ENCODE data around the gene SPTBN5.

SPTBN5 gene

GRCh38 chr15:41913256-41913655 is 19.4 kb upstream of the SPTBN5 start:
- Histone ChIP-seq H2AFZ (ENCODE audit: low read depth, low read length) (no peak overlapping the region), H3K79me2 (ENCODE audit: low read length) (no peaks in the 10 kb centered on the region), H4K20me1 (ENCODE audit: insufficient read depth, low read length) (no peaks in the 10 kb centered on the region), H3K36me3 (replicated peaks; ENCODE audit: low read depth, low read length) (peaks cover 20% of the 10 kb centered on the region), H3K4me1 (ENCODE audit: low read length) (no peaks in the 10 kb centered on the region), H3K4me3 (ENCODE audit: low read length) (no peak overlapping the region), H3K27me3 (ENCODE audit: low read depth, low read length) (no peaks in the 10 kb centered on the region), H3K9ac (ENCODE audit: low read length) (no peak overlapping the region), H3K27ac (ENCODE audit: low read length) (no peak overlapping the region), H3K9me3 (ENCODE audit: insufficient read depth, low read length) (no peaks in the 10 kb centered on the region), H3K4me2 (ENCODE audit: low read length) (no peak overlapping the region)
- no peak for TF ChIP-seq EZH2phosphoT487 (IDR thresholded peaks at IDR 0.05; ENCODE audit: low read depth)

- no peaks in the 10 kb centered on the region for H3K4me1 ChIP-seq (ENCODE audit: low read length)
- H3K9me3 ChIP-seq (ENCODE audit: insufficient read depth, low read length) = no peaks in the 10 kb centered on the region
- no peaks in the 10 kb centered on the region for H4K20me1 ChIP-seq (ENCODE audit: insufficient read depth, low read length)
- peaks cover 27% of the 10 kb centered on the region for H3K36me3 ChIP-seq (replicated peaks; ENCODE audit: low read depth, low read length)
- no peak overlapping the region for H3K4me2 ChIP-seq (ENCODE audit: low read length)
- H3K79me2 ChIP-seq (ENCODE audit: low read length) = no peaks in the 10 kb centered on the region
- no peak overlapping the region for H3K27ac ChIP-seq (ENCODE audit: low read length)
- H3K4me3 ChIP-seq (ENCODE audit: low read length) = no peak overlapping the region
- TF ChIP-seq EZH2phosphoT487 (IDR thresholded peaks at IDR 0.05; ENCODE audit: low read depth) = no peak
- TF ChIP-seq, protein P1, sequence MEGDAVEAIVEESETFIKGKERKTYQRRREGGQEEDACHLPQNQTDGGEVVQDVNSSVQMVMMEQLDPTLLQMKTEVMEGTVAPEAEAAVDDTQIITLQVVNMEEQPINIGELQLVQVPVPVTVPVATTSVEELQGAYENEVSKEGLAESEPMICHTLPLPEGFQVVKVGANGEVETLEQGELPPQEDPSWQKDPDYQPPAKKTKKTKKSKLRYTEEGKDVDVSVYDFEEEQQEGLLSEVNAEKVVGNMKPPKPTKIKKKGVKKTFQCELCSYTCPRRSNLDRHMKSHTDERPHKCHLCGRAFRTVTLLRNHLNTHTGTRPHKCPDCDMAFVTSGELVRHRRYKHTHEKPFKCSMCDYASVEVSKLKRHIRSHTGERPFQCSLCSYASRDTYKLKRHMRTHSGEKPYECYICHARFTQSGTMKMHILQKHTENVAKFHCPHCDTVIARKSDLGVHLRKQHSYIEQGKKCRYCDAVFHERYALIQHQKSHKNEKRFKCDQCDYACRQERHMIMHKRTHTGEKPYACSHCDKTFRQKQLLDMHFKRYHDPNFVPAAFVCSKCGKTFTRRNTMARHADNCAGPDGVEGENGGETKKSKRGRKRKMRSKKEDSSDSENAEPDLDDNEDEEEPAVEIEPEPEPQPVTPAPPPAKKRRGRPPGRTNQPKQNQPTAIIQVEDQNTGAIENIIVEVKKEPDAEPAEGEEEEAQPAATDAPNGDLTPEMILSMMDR (IDR thresholded peaks at IDR 0.05; ENCODE audit: low read depth, low read length) = no peak
- no peak overlapping the region for H3K9ac ChIP-seq (ENCODE audit: low read length)
- no peaks in the 10 kb centered on the region for H3K27me3 ChIP-seq (ENCODE audit: low read depth, low read length)
- H2AFZ ChIP-seq (ENCODE audit: low read depth, low read length) = no peak overlapping the region
Measured at GRCh38 chr15:41911691-41912345, 18.0 kb upstream of the SPTBN5 start.

GRCh38 chr15:41908736-41909461 is 15.0 kb upstream of the SPTBN5 start:
- Histone ChIP-seq H3K27me3 (ENCODE audit: low read depth, low read length) (no peaks in the 10 kb centered on the region), H3K79me2 (ENCODE audit: low read length) (no peaks in the 10 kb centered on the region), H3K4me3 (ENCODE audit: low read length) (no peak overlapping the region), H3K4me1 (ENCODE audit: low read length) (no peaks in the 10 kb centered on the region; the same call in 1 of the 2 replicates), H2AFZ (ENCODE audit: low read depth, low read length) (no peak overlapping the region), H3K9me3 (ENCODE audit: insufficient read depth, low read length) (no peaks in the 10 kb centered on the region), H3K4me2 (ENCODE audit: low read length) (no peak overlapping the region), H4K20me1 (ENCODE audit: insufficient read depth, low read length) (peaks cover 13% of the 10 kb centered on the region), H3K9ac (ENCODE audit: low read length) (no peak overlapping the region), H3K36me3 (replicated peaks; ENCODE audit: low read depth, low read length) (peaks cover 41% of the 10 kb centered on the region), H3K27ac (ENCODE audit: low read length) (no peak overlapping the region)
- TF ChIP-seq, protein P1 (IDR thresholded peaks at IDR 0.05; ENCODE audit: low read depth, low read length) = no peak
- no peak for TF ChIP-seq EZH2phosphoT487 (IDR thresholded peaks at IDR 0.05; ENCODE audit: low read depth)

GRCh38 chr15:41907141-41907540 is 13.3 kb upstream of the SPTBN5 start:
- Histone ChIP-seq H4K20me1 (ENCODE audit: insufficient read depth, low read length) (peaks cover 19% of the 10 kb centered on the region), H3K4me1 (ENCODE audit: low read length) (no peaks in the 10 kb centered on the region; the same call in 1 of the 2 replicates), H3K4me3 (ENCODE audit: low read length) (no peak overlapping the region), H3K79me2 (ENCODE audit: low read length) (no peaks in the 10 kb centered on the region), H3K4me2 (ENCODE audit: low read length) (no peak overlapping the region), H3K27me3 (ENCODE audit: low read depth, low read length) (no peaks in the 10 kb centered on the region), H3K9ac (ENCODE audit: low read length) (no peak overlapping the region), H3K9me3 (ENCODE audit: insufficient read depth, low read length) (no peaks in the 10 kb centered on the region), H2AFZ (ENCODE audit: low read depth, low read length) (no peak overlapping the region), H3K36me3 (replicated peaks; ENCODE audit: low read depth, low read length) (peaks cover 41% of the 10 kb centered on the region), H3K27ac (ENCODE audit: low read length) (no peak overlapping the region)
- TF ChIP-seq, protein P1 (IDR thresholded peaks at IDR 0.05; ENCODE audit: low read depth, low read length) = no peak
- TF ChIP-seq EZH2phosphoT487 (IDR thresholded peaks at IDR 0.05; ENCODE audit: low read depth) = no peak
